Measurements from ENCODE around the gene MDN1. TPM values are rescaled to one million over a fixed set of nuclear protein-coding genes. Genes with fewer than 3 reads are reported as not detected.

The MDN1 gene
- total and polyA plus RNA-seq, 2 experiments from 2014 or later = 8.0 to 20.9 TPM

DNA sequence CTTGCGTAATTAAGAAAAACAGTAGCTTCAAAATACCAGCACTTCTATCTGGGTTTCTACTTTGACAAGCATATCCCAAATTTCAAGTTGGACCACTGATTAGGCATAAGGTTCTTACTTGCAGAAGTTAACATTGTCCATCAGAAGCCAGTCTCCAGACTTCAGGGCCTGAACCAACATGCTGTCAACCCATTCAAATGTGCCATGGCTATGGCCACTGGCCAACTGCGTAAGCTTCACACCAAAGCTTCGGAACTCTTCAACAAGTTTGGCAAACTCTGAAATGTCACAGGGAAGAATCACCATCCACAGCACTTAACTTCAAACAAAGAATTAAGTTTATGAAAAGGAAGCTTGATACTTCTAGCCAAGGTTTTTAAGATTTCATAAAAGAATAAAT, 103.1 kb downstream of the MDN1 start:
- 94% methylated on average over 3 of the region's 3 CpGs for WGBS (ENCODE audit: low lambda C conversion rate, missing lambda C conversion rate)
- H3K4me3 ChIP-seq = no peak overlapping the region
- no peak overlapping the region for H3K27ac ChIP-seq
- no peaks in the 10 kb centered on the region for H3K79me2 ChIP-seq
- DNase-seq (ENCODE audit: low spot score) = no peak
- TF ChIP-seq EZH2 (IDR thresholded peaks at IDR 0.05; ENCODE audit: borderline replicate concordance) (no peak), EZH2phosphoT487 (IDR thresholded peaks at IDR 0.05; ENCODE audit: low read depth, severe bottlenecking, unreplicated experiment) (no peak), CTCF (IDR thresholded peaks at IDR 0.05; ENCODE audit: poor library complexity) (no peak)
- no peaks in the 10 kb centered on the region for H3K36me3 ChIP-seq (replicated peaks; ENCODE audit: insufficient read depth, low read depth)
- H3K4me2 ChIP-seq = no peak overlapping the region
- H3K9me3 ChIP-seq (ENCODE audit: low read depth) = no peaks in the 10 kb centered on the region
- no peaks in the 10 kb centered on the region for H3K4me1 ChIP-seq (ENCODE audit: insufficient read depth)
- H2AFZ ChIP-seq = no peak overlapping the region
- H4K20me1 ChIP-seq (ENCODE audit: insufficient read depth, poor library complexity, severe bottlenecking) = no peaks in the 10 kb centered on the region
- no peaks in the 10 kb centered on the region for H3K27me3 ChIP-seq
- H3K9me2 ChIP-seq (replicated peaks; ENCODE audit: insufficient read depth) = no peaks in the 10 kb centered on the region

- Histone ChIP-seq H3K27ac (no peak overlapping the region), H3K4me2 (no peak overlapping the region), H3K4me3 (no peak overlapping the region), H3K27me3 (no peaks in the 10 kb centered on the region), H3K36me3 (replicated peaks; ENCODE audit: insufficient read depth, low read depth) (no peaks in the 10 kb centered on the region), H3K9me3 (ENCODE audit: low read depth) (no peaks in the 10 kb centered on the region), H3K79me2 (no peaks in the 10 kb centered on the region), H4K20me1 (ENCODE audit: insufficient read depth, poor library complexity, severe bottlenecking) (no peaks in the 10 kb centered on the region), H3K9me2 (replicated peaks; ENCODE audit: insufficient read depth) (no peaks in the 10 kb centered on the region), H3K4me1 (ENCODE audit: insufficient read depth) (no peaks in the 10 kb centered on the region), H2AFZ (no peak overlapping the region)
- WGBS (ENCODE audit: low lambda C conversion rate, missing lambda C conversion rate) = 91% methylated on average over 3 of the region's 3 CpGs
- TF ChIP-seq CTCF (IDR thresholded peaks at IDR 0.05; ENCODE audit: poor library complexity) = no peak
- TF ChIP-seq EZH2 (IDR thresholded peaks at IDR 0.05; ENCODE audit: borderline replicate concordance) = no peak
- TF ChIP-seq EZH2phosphoT487 (IDR thresholded peaks at IDR 0.05; ENCODE audit: low read depth, severe bottlenecking, unreplicated experiment) = no peak
- DNase-seq (ENCODE audit: low spot score) = no peak
Observed at GRCh38 chr6:89711801-89712200, 107.8 kb downstream of the MDN1 start.

DNA sequence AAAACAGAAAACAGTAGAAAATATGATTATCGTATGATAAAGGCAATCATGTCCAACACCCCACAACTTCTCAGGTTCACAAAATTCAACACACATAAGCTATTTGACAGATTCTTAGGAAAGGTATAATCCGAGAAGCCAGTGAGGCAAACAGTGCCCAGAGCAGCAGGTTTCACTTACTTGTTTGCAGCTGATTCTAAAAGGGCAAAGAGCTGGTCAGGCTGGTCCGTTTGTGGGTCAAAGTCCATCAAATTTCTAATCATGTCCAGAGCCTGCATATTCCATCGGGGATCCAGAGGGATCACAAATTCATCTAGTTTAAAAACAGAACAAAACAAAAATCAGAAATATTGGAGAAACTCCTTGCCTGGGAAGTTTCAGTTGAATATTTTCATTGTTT, 111.3 kb downstream of the MDN1 start:
- H3K27ac ChIP-seq = peak overlapping the region; percentile 23
- WGBS (ENCODE audit: low lambda C conversion rate, missing lambda C conversion rate) = 60% methylated on average over 4 of the region's 4 CpGs
- DNase-seq (ENCODE audit: low spot score) = peak; percentile 16

More for the DNA sequence above, 111.3 kb downstream of the MDN1 start:
- Histone ChIP-seq H3K4me3 (no peak overlapping the region), H3K9me2 (replicated peaks; ENCODE audit: insufficient read depth) (no peaks in the 10 kb centered on the region), H3K36me3 (replicated peaks; ENCODE audit: insufficient read depth, low read depth) (no peaks in the 10 kb centered on the region), H3K4me2 (no peak overlapping the region), H3K27me3 (no peaks in the 10 kb centered on the region), H3K4me1 (ENCODE audit: insufficient read depth) (no peaks in the 10 kb centered on the region), H2AFZ (no peak overlapping the region), H3K9me3 (ENCODE audit: low read depth) (no peaks in the 10 kb centered on the region), H4K20me1 (ENCODE audit: insufficient read depth, poor library complexity, severe bottlenecking) (no peaks in the 10 kb centered on the region), H3K79me2 (no peaks in the 10 kb centered on the region)
- TF ChIP-seq EZH2 (IDR thresholded peaks at IDR 0.05; ENCODE audit: borderline replicate concordance) (no peak), CTCF (IDR thresholded peaks at IDR 0.05; ENCODE audit: poor library complexity) (no peak), EZH2phosphoT487 (IDR thresholded peaks at IDR 0.05; ENCODE audit: low read depth, severe bottlenecking, unreplicated experiment) (no peak)

Measured in hepatocyte (in vitro differentiated cells).